ENCODE data around the gene MIGA1.

Gene MIGA1

DNA sequence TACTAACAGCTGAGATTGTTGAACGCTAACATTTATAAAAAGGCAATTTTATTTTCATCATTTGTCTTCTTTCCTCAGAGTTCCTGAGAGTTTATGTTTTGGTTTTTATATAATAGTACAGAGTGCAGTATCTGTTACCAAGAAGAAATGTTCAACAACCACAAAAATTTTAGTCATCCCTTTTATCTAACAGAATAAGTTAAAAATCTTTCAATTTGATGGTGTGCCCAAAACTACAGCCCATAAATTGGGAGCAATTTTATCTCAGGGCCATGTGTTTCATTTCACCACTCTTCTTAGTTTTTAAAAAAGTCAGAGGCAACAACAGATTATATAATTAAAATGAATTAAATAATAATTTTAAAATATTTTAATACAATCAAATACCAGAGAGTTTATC is 146.1 kb downstream of the MIGA1 start:
- DNase-seq (ENCODE audit: low read depth) = no peak

- no peak for DNase-seq (ENCODE audit: low read depth)
These were observed 146.5 kb downstream of the MIGA1 start for GRCh38 chr1:77925956-77926355.

GRCh38 chr1:77926561-77927357 is 147.3 kb downstream of the MIGA1 start:
- DNase-seq (ENCODE audit: low read depth) = no peak

DNA sequence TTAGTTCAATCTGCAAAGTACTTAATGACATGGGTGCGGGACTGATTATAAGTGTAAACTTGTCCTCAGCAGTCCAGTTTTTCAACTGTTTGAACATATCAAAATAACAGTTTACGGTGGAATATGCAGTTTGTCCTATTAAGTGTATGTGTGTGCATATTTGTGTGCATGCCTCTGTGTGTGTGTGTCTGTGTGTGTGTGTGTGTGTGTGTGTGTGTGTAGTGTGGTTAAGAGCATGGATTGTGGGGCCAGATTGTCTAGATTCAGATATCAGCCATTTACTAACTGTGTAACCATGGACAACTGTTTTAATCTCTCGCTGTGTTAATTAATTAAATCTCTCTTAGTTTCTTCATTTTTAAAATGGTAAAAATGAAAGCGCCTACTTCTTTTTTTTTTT is 148.0 kb downstream of the MIGA1 start:
- no peak for DNase-seq (ENCODE audit: low read depth)

Data from activated T-helper 9 cell treated with anti-CD3 and anti-CD28 coated beads, Interleukin-2, amount 50 U/mL, for 16 hours (primary cell).